Measurements from ENCODE around the gene NEO1.

NEO1 gene

DNA sequence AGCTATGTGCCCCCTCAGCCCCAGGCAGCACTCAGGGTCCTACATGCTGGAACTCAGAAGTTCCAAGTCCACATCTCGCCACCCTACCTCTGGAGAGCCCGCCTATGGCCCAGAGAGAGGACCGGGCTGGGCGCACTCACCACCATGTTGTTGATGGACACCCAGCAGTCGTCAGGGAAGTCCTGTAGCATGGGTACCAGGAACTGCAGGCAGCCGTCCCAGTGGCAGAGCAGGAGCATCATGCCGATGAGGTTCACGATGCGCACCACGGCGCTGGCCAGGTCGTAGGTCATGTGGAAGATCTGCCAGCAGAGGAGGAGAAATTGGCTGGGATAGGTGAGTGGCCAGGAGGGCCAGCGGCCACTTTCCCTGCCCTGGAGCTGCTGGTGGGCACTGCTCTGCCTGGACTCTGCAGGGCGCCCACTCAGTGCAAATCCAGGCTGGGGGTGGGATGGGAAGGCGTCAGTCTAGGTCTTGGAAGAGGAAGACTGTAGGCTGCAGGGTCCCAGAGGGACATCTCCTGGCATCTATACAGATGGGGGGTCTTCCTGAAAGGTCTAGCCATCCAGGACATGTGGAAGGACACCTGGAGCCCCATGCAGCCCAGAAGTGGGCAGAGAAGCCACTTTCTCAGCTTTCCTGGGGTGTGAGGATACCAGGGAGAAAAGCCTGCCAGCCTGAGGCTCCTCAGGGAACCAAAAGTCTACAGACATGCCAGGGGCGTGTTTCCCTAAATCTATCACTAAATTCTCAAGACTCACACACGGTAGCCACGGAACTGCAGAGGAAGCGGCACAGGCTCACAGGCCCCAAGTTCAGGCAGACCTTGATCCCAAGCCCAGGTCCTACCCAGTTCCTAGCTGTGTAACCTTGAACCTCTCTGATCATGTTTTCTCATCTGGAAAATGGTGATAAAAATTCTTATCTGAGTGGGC is 280.0 kb downstream of the NEO1 start:
- Histone ChIP-seq H3K4me1 (ENCODE audit: control insufficient read depth in 2 of 2, insufficient read depth in 2 of 2, low read length in 2 of 2) (no peaks in the 10 kb centered on the region), H3K9me3 (ENCODE audit: control insufficient read depth in 2 of 2, low read length in 2 of 2) (no peaks in the 10 kb centered on the region), H3K4me3 (ENCODE audit: low read length in 2 of 2) (no peak overlapping the region), H3K36me3 (ENCODE audit: control insufficient read depth in 2 of 2, insufficient read depth in 2 of 2, low read length in 2 of 2) (no peaks in the 10 kb centered on the region), H3K27me3 (ENCODE audit: control insufficient read depth in 2 of 2, insufficient read depth in 2 of 2, low read length in 2 of 2) (peaks cover 0 to 3% of the 10 kb centered on the region in 2 donors), H3K27ac (ENCODE audit: low read depth in 2 of 2, low read length in 2 of 2) (no peak overlapping the region), H3K9ac (ENCODE audit: low read depth in 1 of 2, low read length in 2 of 2) (no peak overlapping the region)

DNA sequence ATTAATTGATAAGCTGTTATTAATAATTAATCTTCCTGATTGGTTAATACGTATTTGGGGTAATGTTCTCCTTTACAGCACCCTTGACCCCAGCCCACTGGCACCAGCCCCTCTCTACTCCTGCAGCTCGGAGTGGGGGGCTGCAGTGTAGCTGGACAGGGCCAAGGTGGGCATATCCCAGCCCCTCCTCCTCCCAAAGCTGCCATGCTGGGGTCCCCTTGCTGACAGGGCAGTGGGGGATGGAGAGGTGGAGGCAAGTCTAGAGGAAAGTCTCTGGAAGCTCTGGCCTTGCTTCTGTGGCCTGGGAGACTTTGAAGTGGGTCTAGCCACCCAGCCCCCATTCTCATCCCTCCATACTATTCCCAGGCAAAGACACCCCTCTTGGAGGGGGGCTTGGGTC is 280.7 kb downstream of the NEO1 start:
- Histone ChIP-seq H3K36me3 (ENCODE audit: control insufficient read depth in 2 of 2, insufficient read depth in 2 of 2, low read length in 2 of 2) (no peaks in the 10 kb centered on the region), H3K4me1 (ENCODE audit: control insufficient read depth in 2 of 2, insufficient read depth in 2 of 2, low read length in 2 of 2) (no peaks in the 10 kb centered on the region), H3K9ac (ENCODE audit: low read depth in 1 of 2, low read length in 2 of 2) (no peak overlapping the region), H3K27me3 (ENCODE audit: control insufficient read depth in 2 of 2, insufficient read depth in 2 of 2, low read length in 2 of 2) (peaks cover 0 to 3% of the 10 kb centered on the region in 2 donors), H3K9me3 (ENCODE audit: control insufficient read depth in 2 of 2, low read length in 2 of 2) (no peaks in the 10 kb centered on the region), H3K27ac (ENCODE audit: low read depth in 2 of 2, low read length in 2 of 2) (no peak overlapping the region), H3K4me3 (ENCODE audit: low read length in 2 of 2) (no peak overlapping the region)

DNA sequence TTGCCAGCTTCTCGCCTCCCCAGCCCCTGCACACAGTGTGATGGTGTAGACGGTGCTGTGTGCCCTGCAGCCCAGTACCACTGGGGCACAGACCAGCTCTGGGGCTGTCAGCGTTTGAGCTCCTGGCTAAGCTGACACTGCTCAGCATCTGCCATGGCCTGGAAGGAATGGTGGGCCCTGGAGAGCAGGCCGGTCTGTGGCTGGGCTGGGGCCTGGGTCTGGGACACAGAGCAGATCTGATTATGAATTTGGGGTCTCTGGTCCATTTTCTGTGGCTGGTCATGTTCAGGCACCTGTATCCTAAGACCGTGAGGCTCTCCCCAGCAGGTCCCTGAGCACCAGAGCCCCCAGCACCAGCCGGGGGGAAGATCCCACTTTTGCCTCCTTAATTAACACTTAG is 281.8 kb downstream of the NEO1 start:
- Histone ChIP-seq H3K9me3 (ENCODE audit: control insufficient read depth in 2 of 2, low read length in 2 of 2) (no peaks in the 10 kb centered on the region), H3K36me3 (ENCODE audit: control insufficient read depth in 2 of 2, insufficient read depth in 2 of 2, low read length in 2 of 2) (no peaks in the 10 kb centered on the region), H3K9ac (ENCODE audit: low read depth in 1 of 2, low read length in 2 of 2) (no peak overlapping the region), H3K27ac (ENCODE audit: low read depth in 2 of 2, low read length in 2 of 2) (no peak overlapping the region), H3K4me3 (ENCODE audit: low read length in 2 of 2) (no peak overlapping the region), H3K4me1 (ENCODE audit: control insufficient read depth in 2 of 2, insufficient read depth in 2 of 2, low read length in 2 of 2) (no peaks in the 10 kb centered on the region), H3K27me3 (ENCODE audit: control insufficient read depth in 2 of 2, insufficient read depth in 2 of 2, low read length in 2 of 2) (peaks cover 0 to 3% of the 10 kb centered on the region in 2 donors)

DNA sequence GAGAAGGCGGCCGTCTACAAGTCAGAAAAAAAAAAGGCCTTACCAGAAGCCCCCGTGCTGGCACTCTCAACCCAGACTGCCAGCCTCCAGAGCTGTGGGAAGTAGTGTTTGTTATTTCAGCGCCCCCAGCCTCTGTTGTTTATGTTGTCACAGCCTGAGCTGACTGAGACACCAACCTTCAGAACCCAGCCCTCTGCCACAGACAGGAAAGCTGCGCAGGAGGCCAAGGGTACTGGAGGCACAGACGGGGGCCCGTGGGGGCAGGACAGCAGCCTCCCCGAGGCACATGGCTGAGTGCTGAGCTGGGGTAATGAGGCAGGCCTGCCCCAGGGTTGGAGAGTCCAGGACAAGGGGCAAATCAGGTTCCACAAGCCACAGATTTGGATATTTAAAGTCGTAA is 282.8 kb downstream of the NEO1 start:
- no peak overlapping the region for H3K27ac ChIP-seq (ENCODE audit: low read depth in 2 of 2, low read length in 2 of 2)
- H3K4me3 ChIP-seq (ENCODE audit: low read length in 2 of 2), result no peak overlapping the region
- H3K36me3 ChIP-seq (ENCODE audit: control insufficient read depth in 2 of 2, insufficient read depth in 2 of 2, low read length in 2 of 2), result no peaks in the 10 kb centered on the region
- no peaks in the 10 kb centered on the region for H3K9me3 ChIP-seq (ENCODE audit: control insufficient read depth in 2 of 2, low read length in 2 of 2)
- H3K27me3 ChIP-seq (ENCODE audit: control insufficient read depth in 2 of 2, insufficient read depth in 2 of 2, low read length in 2 of 2), result peaks cover 0 to 3% of the 10 kb centered on the region in 2 donors
- H3K9ac ChIP-seq (ENCODE audit: low read depth in 1 of 2, low read length in 2 of 2), result no peak overlapping the region
- H3K4me1 ChIP-seq (ENCODE audit: control insufficient read depth in 2 of 2, insufficient read depth in 2 of 2, low read length in 2 of 2), result no peaks in the 10 kb centered on the region

DNA sequence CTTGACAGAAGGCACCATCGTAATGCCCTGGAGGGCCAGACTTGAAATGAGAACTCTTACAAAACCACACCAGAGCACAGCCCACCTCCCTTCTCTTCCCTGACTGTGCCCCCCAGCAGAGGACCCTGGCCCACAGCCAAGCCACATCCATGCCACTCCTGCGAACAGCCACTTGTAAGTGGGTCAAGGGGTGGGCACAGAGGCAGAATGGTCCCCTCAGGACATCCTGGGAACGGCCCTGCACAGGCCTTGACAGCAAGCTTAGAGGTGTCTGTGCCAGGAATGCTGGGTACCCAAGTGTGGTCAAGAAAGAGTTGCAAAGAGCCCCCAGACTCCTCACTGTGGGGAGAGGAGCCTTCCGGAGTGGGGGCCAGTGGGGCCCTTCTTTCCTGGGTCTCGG is 283.2 kb downstream of the NEO1 start:
- Histone ChIP-seq H3K36me3 (ENCODE audit: control insufficient read depth in 2 of 2, insufficient read depth in 2 of 2, low read length in 2 of 2) (no peaks in the 10 kb centered on the region), H3K4me1 (ENCODE audit: control insufficient read depth in 2 of 2, insufficient read depth in 2 of 2, low read length in 2 of 2) (no peaks in the 10 kb centered on the region), H3K9me3 (ENCODE audit: control insufficient read depth in 2 of 2, low read length in 2 of 2) (no peaks in the 10 kb centered on the region), H3K27ac (ENCODE audit: low read depth in 2 of 2, low read length in 2 of 2) (no peak overlapping the region), H3K9ac (ENCODE audit: low read depth in 1 of 2, low read length in 2 of 2) (no peak overlapping the region), H3K27me3 (ENCODE audit: control insufficient read depth in 2 of 2, insufficient read depth in 2 of 2, low read length in 2 of 2) (peaks cover 0 to 3% of the 10 kb centered on the region in 2 donors), H3K4me3 (ENCODE audit: low read length in 2 of 2) (no peak overlapping the region)

DNA sequence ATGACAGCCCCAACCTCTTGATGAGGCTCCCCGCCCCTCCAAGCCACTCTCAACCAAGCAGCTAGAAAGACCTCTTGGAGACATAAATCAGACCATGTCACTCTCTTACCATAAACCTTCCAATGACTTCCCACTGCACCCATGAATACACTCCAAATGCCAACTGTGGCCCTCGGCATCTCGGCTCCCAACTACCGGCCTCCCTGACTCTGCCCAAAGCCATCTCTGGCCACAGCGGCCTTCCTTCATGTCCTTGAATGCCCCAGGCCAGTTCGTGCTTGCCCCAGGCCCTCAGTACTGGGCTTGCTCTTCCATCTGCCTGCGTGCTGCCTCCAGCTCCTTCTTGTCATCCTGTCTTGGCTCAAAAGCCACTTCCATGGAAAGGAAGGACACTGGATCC is 284.5 kb downstream of the NEO1 start:
- Histone ChIP-seq H3K4me3 (ENCODE audit: low read length in 2 of 2) (no peak overlapping the region), H3K9ac (ENCODE audit: low read depth in 1 of 2, low read length in 2 of 2) (no peak overlapping the region), H3K27me3 (ENCODE audit: control insufficient read depth in 2 of 2, insufficient read depth in 2 of 2, low read length in 2 of 2) (peaks cover 0 to 3% of the 10 kb centered on the region in 2 donors), H3K4me1 (ENCODE audit: control insufficient read depth in 2 of 2, insufficient read depth in 2 of 2, low read length in 2 of 2) (no peaks in the 10 kb centered on the region), H3K36me3 (ENCODE audit: control insufficient read depth in 2 of 2, insufficient read depth in 2 of 2, low read length in 2 of 2) (no peaks in the 10 kb centered on the region), H3K27ac (ENCODE audit: low read depth in 2 of 2, low read length in 2 of 2) (no peak overlapping the region), H3K9me3 (ENCODE audit: control insufficient read depth in 2 of 2, low read length in 2 of 2) (no peaks in the 10 kb centered on the region)

DNA sequence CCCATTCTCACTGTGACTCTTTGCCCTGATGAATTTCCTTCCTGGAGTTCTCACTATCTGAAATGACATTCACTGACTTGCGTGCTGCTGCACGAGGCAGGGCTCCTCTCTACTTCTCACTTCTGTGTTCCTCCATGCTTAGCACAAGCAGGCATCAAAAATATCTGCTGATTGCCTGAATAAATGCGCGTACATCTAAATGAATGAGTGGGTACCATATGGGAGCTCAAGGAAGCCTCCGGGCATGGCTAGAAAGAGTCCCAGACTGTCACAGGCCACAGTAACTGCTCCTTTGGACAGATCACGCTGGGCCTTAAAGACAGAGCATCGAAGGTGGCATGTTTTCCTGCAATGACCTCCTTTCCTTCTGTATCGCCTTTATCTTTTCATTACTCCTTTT is 284.9 kb downstream of the NEO1 start:
- Histone ChIP-seq H3K9ac (ENCODE audit: low read depth in 1 of 2, low read length in 2 of 2) (no peak overlapping the region), H3K27ac (ENCODE audit: low read depth in 2 of 2, low read length in 2 of 2) (no peak overlapping the region), H3K36me3 (ENCODE audit: control insufficient read depth in 2 of 2, insufficient read depth in 2 of 2, low read length in 2 of 2) (no peaks in the 10 kb centered on the region), H3K9me3 (ENCODE audit: control insufficient read depth in 2 of 2, low read length in 2 of 2) (no peaks in the 10 kb centered on the region), H3K4me1 (ENCODE audit: control insufficient read depth in 2 of 2, insufficient read depth in 2 of 2, low read length in 2 of 2) (no peaks in the 10 kb centered on the region), H3K27me3 (ENCODE audit: control insufficient read depth in 2 of 2, insufficient read depth in 2 of 2, low read length in 2 of 2) (peaks cover 0 to 3% of the 10 kb centered on the region in 2 donors), H3K4me3 (ENCODE audit: low read length in 2 of 2) (no peak overlapping the region)

DNA sequence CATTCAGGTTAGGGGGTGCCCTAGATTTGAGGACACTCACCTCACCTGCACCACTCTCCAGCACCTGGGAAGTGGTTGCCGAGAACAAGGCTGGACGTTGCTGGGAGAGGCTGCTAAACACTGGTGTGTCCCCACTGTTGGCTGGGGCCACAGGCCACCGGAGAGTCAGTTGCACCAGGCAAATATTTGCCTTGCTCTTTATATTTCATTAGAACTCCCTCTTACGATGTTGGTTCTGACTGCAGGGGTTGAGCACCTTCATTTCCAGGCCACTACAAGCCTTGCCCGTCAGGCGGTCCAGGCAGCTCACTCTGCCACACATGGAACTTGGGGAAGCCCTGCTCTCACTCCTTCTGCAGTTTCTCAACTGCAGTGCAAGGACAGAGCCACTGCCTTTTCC is 285.8 kb downstream of the NEO1 start:
- no peak overlapping the region for H3K4me3 ChIP-seq (ENCODE audit: low read length in 2 of 2)
- no peaks in the 10 kb centered on the region for H3K36me3 ChIP-seq (ENCODE audit: control insufficient read depth in 2 of 2, insufficient read depth in 2 of 2, low read length in 2 of 2)
- H3K4me1 ChIP-seq (ENCODE audit: control insufficient read depth in 2 of 2, insufficient read depth in 2 of 2, low read length in 2 of 2), result no peaks in the 10 kb centered on the region
- no peaks in the 10 kb centered on the region for H3K9me3 ChIP-seq (ENCODE audit: control insufficient read depth in 2 of 2, low read length in 2 of 2)
- no peak overlapping the region for H3K27ac ChIP-seq (ENCODE audit: low read depth in 2 of 2, low read length in 2 of 2)
- H3K27me3 ChIP-seq (ENCODE audit: control insufficient read depth in 2 of 2, insufficient read depth in 2 of 2, low read length in 2 of 2), result peaks cover 0 to 3% of the 10 kb centered on the region in 2 donors
- no peak overlapping the region for H3K9ac ChIP-seq (ENCODE audit: low read depth in 1 of 2, low read length in 2 of 2)

DNA sequence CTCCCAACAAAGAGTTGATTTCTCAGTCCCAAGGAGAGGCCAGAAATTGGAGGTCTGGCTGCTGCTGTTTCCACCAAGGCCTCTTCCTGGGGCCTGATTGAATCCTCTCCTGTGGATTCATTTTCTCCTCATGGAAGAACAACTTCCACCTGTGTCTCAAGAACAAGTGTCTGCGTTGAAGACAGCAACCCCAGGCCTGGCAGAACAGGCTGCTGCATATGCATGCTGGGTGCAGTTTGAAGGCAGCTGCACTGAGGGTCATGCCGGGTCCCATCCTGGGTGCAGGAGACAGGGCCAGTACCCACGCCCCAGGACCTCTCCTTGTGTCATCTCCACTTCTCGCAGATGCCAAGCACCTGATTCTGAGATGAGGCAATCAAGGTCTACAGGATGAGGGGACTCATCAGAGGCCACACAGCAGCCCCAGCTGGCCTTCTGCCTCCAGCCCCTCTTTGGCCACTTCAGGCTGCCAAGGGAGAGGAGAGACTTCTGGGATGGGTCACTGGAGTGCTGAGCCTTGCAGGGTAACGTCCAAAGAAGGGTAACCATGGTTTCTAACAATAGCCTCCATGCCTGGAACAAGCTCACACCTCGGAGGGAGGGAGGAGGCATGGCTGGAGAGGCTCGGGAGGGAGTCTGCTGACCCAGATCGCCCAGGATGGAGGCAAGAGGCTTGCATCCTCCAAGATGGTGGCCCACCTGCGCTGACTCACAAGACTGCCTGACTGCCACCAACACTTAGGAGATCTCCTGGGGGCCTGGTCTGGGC is 286.5 kb downstream of the NEO1 start:
- Histone ChIP-seq H3K27ac (ENCODE audit: low read depth in 2 of 2, low read length in 2 of 2) (no peak overlapping the region), H3K9ac (ENCODE audit: low read depth in 1 of 2, low read length in 2 of 2) (no peak overlapping the region), H3K36me3 (ENCODE audit: control insufficient read depth in 2 of 2, insufficient read depth in 2 of 2, low read length in 2 of 2) (no peaks in the 10 kb centered on the region), H3K27me3 (ENCODE audit: control insufficient read depth in 2 of 2, insufficient read depth in 2 of 2, low read length in 2 of 2) (peaks cover 0 to 3% of the 10 kb centered on the region in 2 donors), H3K9me3 (ENCODE audit: control insufficient read depth in 2 of 2, low read length in 2 of 2) (no peaks in the 10 kb centered on the region), H3K4me3 (ENCODE audit: low read length in 2 of 2) (no peak overlapping the region), H3K4me1 (ENCODE audit: control insufficient read depth in 2 of 2, insufficient read depth in 2 of 2, low read length in 2 of 2) (no peaks in the 10 kb centered on the region)

DNA sequence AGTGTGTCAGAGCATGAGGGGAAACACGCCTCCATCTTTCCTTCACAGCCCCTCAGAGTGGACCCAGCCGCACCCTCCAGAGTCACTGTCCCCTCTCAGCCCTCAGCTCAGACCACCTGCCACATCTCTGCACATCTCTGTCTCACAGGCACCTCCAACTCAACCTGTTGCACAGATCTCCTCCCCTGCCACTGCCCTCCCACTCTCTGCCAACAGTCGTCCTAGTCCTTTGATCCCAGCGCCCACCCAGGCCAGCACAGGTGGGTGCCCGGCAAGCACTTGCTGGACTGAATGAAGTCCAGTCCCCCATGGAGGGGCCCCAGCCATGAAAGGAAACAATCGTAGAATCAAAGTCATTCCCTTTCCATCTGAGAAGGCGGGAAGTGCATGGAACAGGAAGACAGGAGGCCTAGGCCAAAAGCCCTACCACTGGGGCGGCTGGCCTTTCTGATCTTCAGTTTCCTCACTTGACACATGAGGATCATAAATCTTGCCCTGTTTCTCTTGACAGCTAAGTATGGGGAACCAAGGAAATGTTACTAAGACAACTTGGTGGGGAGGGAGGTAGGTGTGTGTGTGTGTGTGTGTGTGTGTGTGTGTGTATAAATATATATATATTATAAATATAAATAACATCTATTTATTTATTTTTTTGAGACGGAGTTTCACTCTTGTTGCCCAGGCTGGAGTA is 288.4 kb downstream of the NEO1 start:
- Histone ChIP-seq H3K4me1 (ENCODE audit: control insufficient read depth in 2 of 2, insufficient read depth in 2 of 2, low read length in 2 of 2) (no peaks in the 10 kb centered on the region), H3K9me3 (ENCODE audit: control insufficient read depth in 2 of 2, low read length in 2 of 2) (no peaks in the 10 kb centered on the region), H3K36me3 (ENCODE audit: control insufficient read depth in 2 of 2, insufficient read depth in 2 of 2, low read length in 2 of 2) (no peaks in the 10 kb centered on the region), H3K9ac (ENCODE audit: low read depth in 1 of 2, low read length in 2 of 2) (no peak overlapping the region), H3K27me3 (ENCODE audit: control insufficient read depth in 2 of 2, insufficient read depth in 2 of 2, low read length in 2 of 2) (no peaks in the 10 kb centered on the region), H3K27ac (ENCODE audit: low read depth in 2 of 2, low read length in 2 of 2) (no peak overlapping the region), H3K4me3 (ENCODE audit: low read length in 2 of 2) (no peak overlapping the region)
